Progenitor cell of endocrine pancreas (in vitro differentiated cells): ENCODE measurements around the gene P3R3URF. TPM values are rescaled to one million over a fixed set of nuclear protein-coding genes. Genes with fewer than 3 reads are reported as not detected.

ENCODE experiments used
- DNase-seq: peaks from one replicate; pipeline ENCODE4 v3.0.0; 2021; ENCODE audit warnings: low spot score; ENCODE audit not compliant: unreplicated experiment
- H3K27ac Mint-ChIP-seq: 2 replicates; pipeline ENCODE4 v1.8.0; 2021; ENCODE audit warnings: mild to moderate bottlenecking, moderate library complexity, mixed read lengths
- H3K27me3 Mint-ChIP-seq: 2 replicates; pipeline ENCODE4 v1.8.0; 2021; ENCODE audit warnings: mixed read lengths
- H3K36me3 Mint-ChIP-seq: 2 replicates; pipeline ENCODE4 v1.8.0; 2022; ENCODE audit warnings: mixed read lengths; ENCODE audit not compliant: insufficient read depth
- H3K4me1 Mint-ChIP-seq: 2 replicates; pipeline ENCODE4 v1.8.0; 2021; ENCODE audit warnings: low read depth, mixed read lengths
- H3K4me3 Mint-ChIP-seq: 2 replicates; pipeline ENCODE4 v1.8.0; 2021; ENCODE audit warnings: low read depth, mild to moderate bottlenecking, moderate library complexity, mixed read lengths
- H3K9me3 Mint-ChIP-seq: 2 replicates; pipeline ENCODE4 v1.8.0; 2021; ENCODE audit warnings: low read depth, mixed read lengths
- CTCF ChIP-seq: fragments of 200-600 bp; sonication (generic); IDR thresholded peaks from one replicate; pipeline ENCODE4 v1.5.0; 2021; ENCODE audit warnings: antibody characterized with exemption, mild to moderate bottlenecking; ENCODE audit not compliant: unreplicated experiment
- total RNA-seq: library from RNA; stranded (reverse); gene quantifications from 2 replicates; pipeline ENCODE4 v1.2.1, GENCODE V29; 2021

Gene P3R3URF
- total RNA-seq, 1 donor from 2014 or later = not detected

GRCh38 chr1:46171351-46171750, 4.9 kb downstream of the P3R3URF start:
- Mint-ChIP-seq H3K27ac (no peak overlapping the region), H3K36me3 (no peaks in the 10 kb centered on the region), H3K4me1 (no peaks in the 10 kb centered on the region), H3K4me3 (no peak overlapping the region), H3K9me3 (no peaks in the 10 kb centered on the region), H3K27me3 (peaks cover 44% of the 10 kb centered on the region)
- TF ChIP-seq CTCF = no peak
- no peak for DNase-seq

- DNase-seq = no peak
- peaks cover 49% of the 10 kb centered on the region for H3K27me3 Mint-ChIP-seq
- H3K27ac Mint-ChIP-seq = no peak overlapping the region
- no peaks in the 10 kb centered on the region for H3K9me3 Mint-ChIP-seq
- H3K4me3 Mint-ChIP-seq = no peak overlapping the region
- H3K4me1 Mint-ChIP-seq = no peaks in the 10 kb centered on the region
- no peaks in the 10 kb centered on the region for H3K36me3 Mint-ChIP-seq
- no peak for TF ChIP-seq CTCF
Observed at GRCh38 chr1:46169811-46170454, 6.4 kb downstream of the P3R3URF start.

DNA sequence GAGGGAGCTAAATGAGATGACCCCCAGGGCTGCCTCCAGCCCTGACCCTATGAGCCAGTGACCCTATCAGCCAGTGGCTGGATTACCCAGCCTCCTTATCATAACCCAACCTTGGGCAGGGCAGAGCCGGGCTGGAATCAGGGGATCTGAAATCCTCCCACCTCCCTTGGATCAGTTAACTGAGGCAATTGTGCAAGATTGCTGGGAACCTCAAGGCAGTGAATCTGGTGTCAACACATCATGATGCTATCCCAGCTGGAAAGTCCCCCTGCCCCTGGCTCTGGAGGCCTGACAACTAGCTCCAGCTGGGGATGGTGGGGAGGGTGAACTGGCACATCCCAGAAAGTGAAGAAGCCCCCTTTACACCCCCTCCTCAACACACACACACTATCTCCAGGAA, 7.8 kb downstream of the P3R3URF start:
- H3K27ac Mint-ChIP-seq = no peak overlapping the region
- no peak overlapping the region for H3K4me3 Mint-ChIP-seq
- H3K4me1 Mint-ChIP-seq = no peaks in the 10 kb centered on the region
- H3K9me3 Mint-ChIP-seq = no peaks in the 10 kb centered on the region
- H3K36me3 Mint-ChIP-seq = no peaks in the 10 kb centered on the region
- H3K27me3 Mint-ChIP-seq = peaks cover 61% of the 10 kb centered on the region
- TF ChIP-seq CTCF = no peak
- no peak for DNase-seq

DNA sequence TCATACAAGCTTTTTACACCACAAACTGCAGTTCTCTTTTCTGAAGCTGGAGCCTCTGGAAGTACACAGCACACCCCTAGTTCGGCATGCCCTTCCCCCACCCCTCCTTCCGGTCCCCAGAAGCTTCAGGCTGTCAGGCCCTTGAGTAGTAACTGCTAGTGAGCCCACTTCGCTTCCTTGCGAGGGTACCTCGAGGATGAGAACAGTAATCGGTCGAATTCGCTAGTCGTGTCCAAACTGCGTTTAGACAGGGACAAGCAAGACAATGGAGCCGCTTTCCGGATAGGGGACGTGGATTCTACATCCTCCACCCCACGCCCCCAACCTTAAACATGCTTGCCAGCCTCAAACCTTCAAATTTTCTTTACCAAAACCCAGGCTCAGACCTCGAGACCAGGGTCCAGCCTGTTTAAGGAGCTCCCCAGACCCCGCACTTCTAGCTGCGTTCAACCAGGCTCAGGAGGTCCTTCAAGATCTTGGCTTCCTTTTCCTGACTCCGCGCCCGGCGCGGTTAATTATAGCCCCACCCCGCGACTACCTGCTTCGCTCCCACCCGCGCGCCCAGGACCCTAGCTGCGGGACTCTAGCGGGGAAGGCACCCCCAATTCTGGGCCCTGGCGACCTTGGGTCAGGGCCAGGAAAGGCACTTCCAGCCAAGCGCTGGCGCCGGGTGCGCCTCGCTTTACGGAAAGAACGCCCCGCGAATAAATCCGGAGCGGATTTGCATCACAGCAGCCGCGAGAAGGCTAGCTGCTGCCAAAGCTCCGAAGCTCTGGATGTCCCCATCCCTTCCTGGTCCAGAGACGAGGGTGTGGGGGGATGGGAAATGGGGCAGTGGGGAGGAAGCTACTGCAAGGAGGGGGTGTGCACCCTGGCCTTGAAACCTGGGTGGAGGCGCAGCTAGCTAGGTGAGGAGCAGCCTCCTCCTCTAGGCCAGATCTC, 9.5 kb downstream of the P3R3URF start:
- Mint-ChIP-seq H3K4me3 (peak overlapping the region; percentile 52), H3K4me1 (no peaks in the 10 kb centered on the region), H3K36me3 (no peaks in the 10 kb centered on the region), H3K9me3 (no peaks in the 10 kb centered on the region), H3K27ac (no peak overlapping the region), H3K27me3 (peaks cover 60% of the 10 kb centered on the region)
- no peak for DNase-seq
- no peak for TF ChIP-seq CTCF

GRCh38 chr1:46160212-46160611, 16.1 kb downstream of the P3R3URF start:
- no peak overlapping the region for H3K27ac Mint-ChIP-seq
- H3K4me1 Mint-ChIP-seq = no peaks in the 10 kb centered on the region
- no peak overlapping the region for H3K4me3 Mint-ChIP-seq
- DNase-seq = no peak
- no peak for TF ChIP-seq CTCF
- H3K9me3 Mint-ChIP-seq = no peaks in the 10 kb centered on the region
- H3K36me3 Mint-ChIP-seq = no peaks in the 10 kb centered on the region
- H3K27me3 Mint-ChIP-seq = peaks cover 15% of the 10 kb centered on the region
